IMR-90 (cell line): ENCODE data around the gene SH2D7. TPM values are rescaled to one million over a fixed set of nuclear protein-coding genes. Genes with fewer than 3 reads are reported as not detected.

Source experiments
- ATAC-seq: fragments of 200-7000 bp; cut with Tn5 transposase; 2 replicates; pipeline ENCODE4 v1.9.1; 2020; ENCODE audit warnings: low read depth, mild to moderate bottlenecking, moderate library complexity
- BruUV-seq: library from RNA; stranded (reverse); fragments of 400-500 nt; replicated peaks from 2 replicates; lab custom pipeline; 2021; lab: Mats Ljungman, UMichigan
- CTCF ChIA-PET: fragments of 300-600 bp; formaldehyde crosslinking; extraction: SDS; loops from one replicate; lab custom pipeline; 2021; ENCODE audit warnings: antibody characterized with exemption; lab: Yijun Ruan, JAX
- POLR2A ChIA-PET: fragments of 300-600 bp; sonication (Branson Sonifier 250); formaldehyde crosslinking; loops from one replicate; lab custom pipeline; 2022; ENCODE audit warnings: antibody characterized with exemption; ENCODE audit not compliant: unreplicated experiment; lab: Charles Lee
- DNase-seq: peaks from one replicate; pipeline ENCODE4 v3.0.0; 2013
- H2AFZ ChIP-seq: replicated peaks from 2 replicates; pipeline ENCODE3; 2013; ENCODE audit warnings: low read length, mild to moderate bottlenecking; ENCODE audit not compliant: poor library complexity
- H2AK5ac ChIP-seq: 2 replicates; pipeline ENCODE4 v1.6.1; 2013; ENCODE audit warnings: low read depth, low read length, inconsistent platforms
- H2AK9ac ChIP-seq: replicated peaks from 2 replicates; pipeline ENCODE3; 2013; ENCODE audit warnings: mild to moderate bottlenecking, low read depth, low read length, moderate library complexity; ENCODE audit not compliant: poor library complexity
- H2BK120ac ChIP-seq: 2 replicates; pipeline ENCODE4 v1.6.1; 2013; ENCODE audit warnings: low read depth, low read length, inconsistent platforms
- H2BK15ac ChIP-seq: 3 replicates; pipeline ENCODE4 v1.6.1; 2013; ENCODE audit warnings: low read depth, low read length, inconsistent platforms
- H2BK20ac ChIP-seq: 2 replicates; pipeline ENCODE4 v1.6.1; 2013; ENCODE audit warnings: low read depth, mild to moderate bottlenecking, inconsistent platforms, low read length, moderate library complexity
- H2BK5ac ChIP-seq: 2 replicates; pipeline ENCODE4 v1.6.1; 2013; ENCODE audit warnings: mild to moderate bottlenecking, low read depth, low read length, inconsistent platforms; ENCODE audit not compliant: poor library complexity, severe bottlenecking
- H3K14ac ChIP-seq: replicated peaks from 2 replicates; pipeline ENCODE4 v1.6.1; 2013; ENCODE audit warnings: low read depth, low read length, inconsistent platforms
- H3K18ac ChIP-seq: 2 replicates; pipeline ENCODE4 v1.6.1; 2013; ENCODE audit warnings: low read depth, low read length, control low read depth
- H3K23ac ChIP-seq: 2 replicates; pipeline ENCODE4 v1.6.1; 2013; ENCODE audit warnings: low read depth, low read length, inconsistent platforms
- H3K27ac ChIP-seq: 2 replicates; pipeline ENCODE4 v1.5.1; 2013; ENCODE audit warnings: mild to moderate bottlenecking, control low read depth, low read length; ENCODE audit not compliant: insufficient read depth
- H3K27me3 ChIP-seq: 2 replicates; pipeline ENCODE4 v1.6.1; 2013; ENCODE audit warnings: low read length; ENCODE audit not compliant: control insufficient read depth, insufficient read depth
- H3K36me3 ChIP-seq: 2 replicates; pipeline ENCODE4 v1.6.1; 2013; ENCODE audit warnings: low read length, mixed read lengths; ENCODE audit not compliant: control insufficient read depth, insufficient read depth
- H3K4ac ChIP-seq: 2 replicates; pipeline ENCODE4 v1.6.1; 2013; ENCODE audit warnings: low read depth, low read length, inconsistent platforms
- H3K4me1 ChIP-seq: 2 replicates; pipeline ENCODE4 v1.6.1; 2013; ENCODE audit warnings: low read length, mixed read lengths; ENCODE audit not compliant: control insufficient read depth, insufficient read depth
- H3K4me2 ChIP-seq: 2 replicates; pipeline ENCODE4 v1.6.1; 2013; ENCODE audit warnings: low read depth, mild to moderate bottlenecking, control low read depth, low read length, moderate library complexity
- H3K4me3 ChIP-seq: 2 replicates; pipeline ENCODE4 v1.5.1; 2013; ENCODE audit warnings: low read depth, mild to moderate bottlenecking, control low read depth, low read length, moderate library complexity; ENCODE audit not compliant: insufficient read depth
- H3K56ac ChIP-seq: 2 replicates; pipeline ENCODE4 v1.6.1; 2013; ENCODE audit warnings: low read length, inconsistent platforms; ENCODE audit not compliant: insufficient read depth; ENCODE audit errors: extremely low read depth
- H3K79me1 ChIP-seq, 2 experiments: 2 replicates each; pipeline ENCODE4 v1.6.1; 2013; ENCODE audit warnings: low read length in 2 of 2, inconsistent platforms in 1 of 2, low read depth in 1 of 2
- H3K9ac ChIP-seq: 2 replicates; pipeline ENCODE4 v1.6.1; 2013; ENCODE audit warnings: low read depth, low read length, control low read depth
- H3K9me1 ChIP-seq: 2 replicates; pipeline ENCODE4 v1.6.1; 2013; ENCODE audit warnings: low read length, inconsistent platforms; ENCODE audit not compliant: insufficient read depth
- H3K9me3 ChIP-seq: 2 replicates; pipeline ENCODE4 v1.6.1; 2013; ENCODE audit warnings: low read length; ENCODE audit not compliant: control insufficient read depth, insufficient read depth
- H4K20me1 ChIP-seq: 2 replicates; pipeline ENCODE4 v1.6.1; 2013; ENCODE audit warnings: low read length, inconsistent platforms; ENCODE audit not compliant: insufficient read depth
- H4K5ac ChIP-seq: 2 replicates; pipeline ENCODE4 v1.6.1; 2013; ENCODE audit warnings: mild to moderate bottlenecking, low read depth, low read length, control low read depth
- H4K8ac ChIP-seq, 2 experiments: 2 replicates each; pipeline ENCODE4 v1.6.1; 2013; ENCODE audit warnings: low read depth in 2 of 2, low read length in 2 of 2, control low read depth in 1 of 2, inconsistent platforms in 1 of 2
- H4K91ac ChIP-seq: 2 replicates; pipeline ENCODE4 v1.6.1; 2013; ENCODE audit warnings: low read depth, low read length, inconsistent platforms; ENCODE audit not compliant: insufficient read depth
- MAFK ChIP-seq: IDR thresholded peaks from 2 replicates; pipeline ENCODE4 v1.6.1; 2012; ENCODE audit warnings: low read depth, low read length, improper control_type of control experiment
- MXI1 ChIP-seq: IDR thresholded peaks from 2 replicates; pipeline ENCODE4 v1.6.1; 2012; ENCODE audit warnings: low read depth, mild to moderate bottlenecking, low read length, moderate library complexity, borderline replicate concordance
- USF2 ChIP-seq: fragments of 150-350 bp; IDR thresholded peaks from 2 replicates; pipeline ENCODE4 v1.6.1; 2017; ENCODE audit warnings: mild to moderate bottlenecking, antibody characterized with exemption, low read length, low read depth
- WGBS, 2 experiments: methylation state at CpG; one replicate each; pipeline versions ENCODE4 v1.1.5 to v1.1.7; 2013; ENCODE audit warnings: missing lambda C conversion rate in 2 of 2; ENCODE audit not compliant: insufficient read length in 1 of 2; ENCODE audit errors: extremely low coverage in 2 of 2; 5-methylcytosine and 5-hydroxymethylcytosine counted together
- dilution Hi-C: fragments of 300-500 bp; cut with HindIII; formaldehyde crosslinking; loops from one replicate; pipeline ENCODE4 v1.14.3; 2018; ENCODE audit warnings: low sequenced_read_pairs; ENCODE audit not compliant: unreplicated experiment
- in situ Hi-C: fragments of 300-500 bp; cut with MboI; formaldehyde crosslinking; loops from 3 replicates; pipeline ENCODE4 v1.14.3; 2019; ENCODE audit warnings: low sequenced_read_pairs, inconsistent platforms, mixed read lengths
- intact Hi-C: fragments of 100-400 bp; cut with micrococcal nuclease; formaldehyde crosslinking; loops from 2 replicates; pipeline ENCODE4 v1.10.0; 2022
- polyA plus RNA-seq, 3 experiments: library from polyadenylated mRNA; depleted of rRNA; stranded (reverse); fragments of >200 nt; gene quantifications; 2 replicates each; pipeline ENCODE4 v1.2.3, GENCODE V29; 2012; ENCODE audit warnings: low replicate concordance in 1 of 3
- total RNA-seq: library from RNA; depleted of rRNA; stranded (reverse); fragments of >200 nt; gene quantifications from 2 replicates; pipeline ENCODE4 v1.2.3, GENCODE V29; 2012

The SH2D7 gene
- total and polyA plus RNA-seq, 2 of the 4 experiments (the other 2 are of a cell fraction): not detected

- Histone ChIP-seq H3K56ac (no peak overlapping the region), H3K27ac (no peak overlapping the region), H3K9me1 (peaks cover 15% of the 10 kb centered on the region), H4K5ac (no peak overlapping the region), H4K20me1 (peaks cover 8% of the 10 kb centered on the region), H3K36me3 (no peaks in the 10 kb centered on the region), H2BK5ac (no peak overlapping the region), H2AFZ (no peak overlapping the region), H3K4ac (no peak overlapping the region), H3K23ac (no peak overlapping the region), H3K4me3 (no peak overlapping the region), H2BK15ac (no peak overlapping the region), H3K27me3 (peaks cover 12% of the 10 kb centered on the region), H2BK20ac (no peak overlapping the region), H3K9ac (no peak overlapping the region), H4K8ac (no peak overlapping the region), H2AK9ac (no peak overlapping the region), H2BK120ac (no peak overlapping the region), H3K18ac (no peak overlapping the region), H3K4me1 (peaks cover 27% of the 10 kb centered on the region), H2AK5ac (no peak overlapping the region), H3K79me1 (no peaks in the 10 kb centered on the region), H3K9me3 (no peaks in the 10 kb centered on the region), H4K91ac (no peak overlapping the region), H3K4me2 (no peak overlapping the region), H3K14ac (no peak overlapping the region)
- no TSS peak for BruUV-seq
- intact Hi-C loops (no loop called here), dilution Hi-C loops (no loop called here), in situ Hi-C loops (no loop called here)
- ChIA-PET POLR2A (no interaction called here), CTCF (interaction anchor here (1.0 kb wide), 1 partner anchor 13 kb away, joined by 3 read pairs; no protein-coding TSS in a partner anchor)
- ATAC-seq (no peak), DNase-seq (no peak)
- no peak for TF ChIP-seq MAFK
- no peak for TF ChIP-seq USF2
- no peak for TF ChIP-seq MXI1
- WGBS, 2 experiments: no CpG with 5 or more reads among the region's 3 CpGs
Observed at GRCh38 chr15:78088773-78089080, 3.6 kb upstream of the SH2D7 start.
